ENCODE measurements around the gene ODAD3.
"Not testable (repeated sequence)": the region's sequence is repeated elsewhere in the genome, so short reads cannot be mapped to it uniquely, and the experiment has no call there.

ODAD3 gene

GRCh38 chr19:11437955-11438354, 3.0 kb upstream of the ODAD3 start:
- no peak for DNase-seq (ENCODE audit: low spot score)

- no peak for DNase-seq (ENCODE audit: low spot score)
Observed at GRCh38 chr19:11435833-11436313, 952 bp upstream of the ODAD3 start.

DNA sequence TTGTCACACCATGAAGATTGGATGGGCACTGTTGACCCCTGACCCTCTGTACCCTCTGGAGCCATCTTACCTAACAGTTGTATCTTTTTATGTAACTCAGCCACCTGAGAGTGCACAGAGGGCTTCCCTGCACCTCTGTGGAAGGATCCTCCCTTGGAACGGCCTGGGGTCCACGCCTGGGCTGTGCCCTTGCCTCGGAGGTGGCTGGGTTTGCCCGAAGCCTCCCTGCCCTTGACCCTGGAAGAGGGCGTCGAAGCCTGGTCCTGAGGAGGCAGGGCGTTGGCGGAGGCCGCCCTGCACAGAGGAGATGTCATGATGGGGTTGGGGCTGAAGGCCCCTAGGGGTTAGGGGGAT, 241 bp downstream of the ODAD3 start:
- no peak for DNase-seq (ENCODE audit: low spot score)

DNA sequence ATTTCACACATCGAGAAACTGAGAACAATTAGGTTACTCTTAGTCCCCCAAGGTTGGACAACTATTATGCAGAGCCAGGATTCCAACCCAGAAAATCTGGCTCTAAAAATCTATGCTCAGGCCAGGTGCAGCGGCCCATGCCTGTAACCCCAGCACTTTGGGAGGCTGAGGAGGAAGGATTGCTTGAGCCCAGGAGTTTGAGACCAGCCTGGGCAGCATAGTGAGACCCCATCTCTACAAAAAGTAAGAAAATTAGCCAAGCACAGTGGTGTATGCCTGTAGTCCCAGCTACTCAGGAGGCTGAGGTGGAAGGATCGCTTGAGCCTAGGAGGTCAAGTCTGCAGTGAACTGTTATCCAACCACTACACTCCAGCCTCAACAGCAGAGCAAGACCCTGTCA, 1.4 kb downstream of the ODAD3 start:
- DNase-seq (ENCODE audit: low spot score): not testable (repeated sequence)

GRCh38 chr19:11426656-11427055, 8.3 kb downstream of the ODAD3 start:
- no peak for DNase-seq (ENCODE audit: low spot score)

GRCh38 chr19:11425719-11426457, 9.0 kb downstream of the ODAD3 start:
- no peak for DNase-seq (ENCODE audit: low spot score)

GRCh38 chr19:11423791-11424181, 11.1 kb downstream of the ODAD3 start:
- no peak for DNase-seq (ENCODE audit: low spot score)

DNA sequence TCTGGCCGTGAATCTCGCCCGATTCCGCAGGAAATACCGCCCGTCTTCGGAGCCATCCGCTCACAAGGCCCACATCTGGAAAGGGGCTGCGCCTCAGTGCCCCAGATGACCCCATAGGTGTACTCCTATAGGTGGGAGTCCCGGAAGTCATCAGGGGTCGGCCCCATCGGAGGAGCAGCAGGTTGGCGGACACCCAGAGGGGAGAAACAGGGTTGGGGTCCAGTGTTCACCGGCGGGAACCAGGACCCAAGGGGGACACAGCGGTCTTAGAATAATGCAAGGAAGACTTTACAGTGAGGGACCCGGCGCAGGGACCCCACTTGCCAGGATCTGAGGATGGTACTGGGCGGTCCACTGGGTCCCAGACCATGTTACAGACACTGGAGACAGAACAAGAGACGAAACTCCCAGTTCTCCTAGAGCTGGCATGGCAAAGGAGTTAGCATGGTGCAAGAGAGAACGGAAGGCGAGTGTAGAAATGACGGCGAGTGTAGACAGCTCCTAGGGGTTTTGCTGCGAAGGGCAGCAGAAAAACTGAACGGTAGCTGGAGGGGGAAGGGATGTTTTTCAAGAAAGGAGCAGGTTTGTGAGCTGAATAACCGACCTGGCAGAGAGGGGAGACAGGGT, 11.6 kb downstream of the ODAD3 start:
- DNase-seq (ENCODE audit: low spot score): no peak

DNA sequence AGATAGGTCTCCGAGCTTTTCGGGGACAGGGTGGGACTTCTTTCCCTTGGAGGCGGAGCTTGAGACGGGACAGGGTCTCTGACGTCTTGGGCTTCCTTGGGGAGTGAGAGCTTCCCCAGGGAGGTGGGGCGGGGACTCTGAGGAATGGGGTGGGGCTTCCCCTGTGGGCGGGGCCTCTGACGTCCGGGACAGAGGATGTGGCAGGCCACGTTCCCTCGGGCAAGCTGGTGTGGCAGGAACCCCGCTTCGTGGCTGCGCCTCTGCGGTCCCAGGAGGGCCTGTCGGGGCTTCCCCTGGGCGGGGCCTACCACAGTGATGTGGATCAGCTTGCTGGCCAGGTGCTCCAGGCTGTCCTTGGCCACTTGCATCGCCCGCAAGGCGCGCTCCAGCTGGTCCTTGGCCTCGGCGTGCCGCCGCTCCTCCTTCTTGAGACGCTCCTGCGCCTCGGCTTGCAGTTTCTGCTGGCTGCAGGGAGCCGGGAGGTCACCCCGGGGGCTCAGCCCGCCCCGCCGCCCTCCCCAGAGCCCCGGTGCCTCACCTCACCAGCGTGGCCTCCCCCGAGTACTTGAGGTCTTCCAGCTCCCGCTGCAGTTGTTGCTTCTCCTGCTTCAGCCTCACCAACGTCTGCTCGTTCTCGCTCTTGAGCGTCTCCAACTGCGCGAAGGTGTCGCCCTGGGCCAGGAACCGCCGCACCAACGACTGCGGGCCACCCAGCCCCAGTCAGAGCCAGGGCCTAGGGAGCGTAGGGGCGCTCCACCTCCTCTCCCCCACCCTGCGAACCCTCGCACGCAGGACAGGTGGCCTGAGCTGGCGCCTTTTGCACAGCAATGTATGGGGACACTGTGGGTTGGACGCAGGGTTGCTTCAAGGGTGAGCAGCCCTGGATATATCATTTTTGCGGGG, 12.5 kb downstream of the ODAD3 start:
- no peak for DNase-seq (ENCODE audit: low spot score)

GRCh38 chr19:11421371-11422098, 13.4 kb downstream of the ODAD3 start:
- DNase-seq (ENCODE audit: low spot score): no peak

DNA sequence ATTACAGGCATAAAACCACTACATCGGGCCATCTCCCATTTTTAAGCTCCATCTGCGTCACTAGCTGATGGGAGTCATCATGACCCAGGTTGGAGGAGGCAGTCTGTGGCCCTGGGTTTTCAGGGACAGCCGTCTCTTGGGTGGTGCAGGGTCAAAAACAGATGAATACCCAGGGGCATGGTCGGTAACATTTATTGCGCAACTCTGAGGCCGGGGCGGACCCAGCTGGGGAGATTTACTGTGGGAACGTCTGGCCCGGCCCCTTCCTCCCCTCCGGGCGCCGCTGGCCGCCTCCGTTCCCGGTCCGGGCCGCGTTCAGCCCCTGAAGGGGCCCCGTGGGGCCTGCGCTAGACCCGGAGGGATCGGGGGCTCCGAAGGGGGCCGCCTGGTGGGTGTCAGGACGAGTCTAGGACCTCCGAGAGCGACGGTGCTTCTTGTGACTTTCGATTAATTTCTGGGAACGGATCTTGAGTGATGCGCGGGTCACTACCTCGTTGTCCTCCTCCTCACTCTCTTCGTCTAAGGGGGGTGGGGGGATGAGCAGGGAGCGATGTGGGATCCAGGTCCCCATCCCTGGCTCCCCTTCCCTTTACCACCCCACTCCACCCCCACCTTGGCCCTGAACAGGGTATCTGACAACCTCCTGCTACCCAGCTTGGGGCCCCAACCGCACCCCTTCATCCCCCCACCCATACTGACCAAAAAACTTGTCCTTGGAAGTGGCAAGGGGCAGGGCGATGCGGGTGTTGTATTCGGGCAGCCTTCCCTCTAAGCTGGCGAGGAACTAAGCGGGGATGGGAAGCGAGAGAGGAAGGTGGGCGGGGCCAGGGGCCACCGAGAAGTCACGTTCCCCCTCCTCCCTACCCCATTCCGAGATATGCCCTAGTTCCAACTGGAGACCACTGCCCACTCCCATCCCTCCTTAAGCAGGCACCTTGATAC, 14.2 kb downstream of the ODAD3 start:
- DNase-seq (ENCODE audit: low spot score): no peak

GRCh38 chr19:11418549-11419506, 16.1 kb downstream of the ODAD3 start, which contains the start of gene RGL3:
Gene RGL3, minus strand, starts transcription at chr19:11419314. Its CDS starts 36 bp downstream, at chr19:11419278.
- no peak for DNase-seq (ENCODE audit: low spot score)

DNA sequence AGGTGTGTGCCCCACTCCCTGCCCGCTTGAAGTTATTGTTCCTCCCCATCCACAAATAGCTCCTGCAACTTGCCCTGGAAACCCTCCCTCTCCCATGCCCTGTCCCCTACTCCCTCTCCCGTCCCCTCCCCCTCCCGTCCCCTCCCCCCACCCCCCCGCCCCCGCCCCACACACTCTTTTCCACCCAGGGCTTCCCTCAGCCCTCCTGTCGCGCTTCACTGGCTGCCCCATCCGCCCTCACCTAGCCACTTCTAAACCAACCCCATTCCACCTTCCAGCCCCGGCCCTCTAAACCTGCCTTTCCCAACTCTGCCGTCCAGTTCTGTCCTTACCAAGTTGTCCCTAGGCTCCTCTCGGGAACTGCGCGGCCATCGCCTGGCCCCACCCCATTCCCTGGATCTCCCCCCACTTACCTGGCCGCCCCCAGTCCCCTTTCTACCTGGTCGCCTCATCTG, 16.8 kb downstream of the ODAD3 start:
- no peak for DNase-seq (ENCODE audit: low spot score)

DNA sequence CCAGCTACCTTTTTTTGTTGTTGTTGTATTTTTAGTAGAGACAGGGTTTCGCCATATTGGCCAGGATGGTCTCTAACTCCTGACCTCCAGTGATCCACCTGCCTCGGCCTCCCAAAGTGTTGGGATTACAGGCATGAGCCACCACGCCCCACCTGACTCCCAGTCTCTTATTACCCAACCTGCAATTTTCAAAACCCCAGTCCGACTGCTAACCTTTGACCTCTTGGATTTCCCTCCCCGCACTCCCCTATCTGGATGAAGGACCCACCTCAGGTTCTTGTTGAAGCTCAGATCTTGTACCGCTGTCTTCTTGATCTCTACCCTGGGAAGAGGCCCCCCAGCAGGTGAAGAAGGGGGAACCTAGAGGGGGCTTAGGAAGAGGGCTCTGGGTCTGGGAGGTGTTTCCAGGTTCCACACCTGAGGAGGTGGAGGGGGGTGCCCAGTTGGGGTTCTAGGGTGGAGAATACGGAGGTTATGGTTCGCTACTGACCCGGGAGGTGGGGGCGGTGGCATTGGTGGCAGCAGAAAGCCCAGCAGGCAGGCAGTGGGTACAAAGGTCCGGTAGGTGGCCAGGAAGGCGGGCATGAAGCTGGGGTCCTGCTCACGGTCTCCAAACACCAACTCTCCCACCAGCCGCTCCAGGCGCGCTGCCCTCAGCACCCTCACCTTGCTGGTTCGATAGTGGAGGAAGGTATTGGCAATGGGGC, 18.4 kb downstream of the ODAD3 start:
- no peak for DNase-seq (ENCODE audit: low spot score)

DNA sequence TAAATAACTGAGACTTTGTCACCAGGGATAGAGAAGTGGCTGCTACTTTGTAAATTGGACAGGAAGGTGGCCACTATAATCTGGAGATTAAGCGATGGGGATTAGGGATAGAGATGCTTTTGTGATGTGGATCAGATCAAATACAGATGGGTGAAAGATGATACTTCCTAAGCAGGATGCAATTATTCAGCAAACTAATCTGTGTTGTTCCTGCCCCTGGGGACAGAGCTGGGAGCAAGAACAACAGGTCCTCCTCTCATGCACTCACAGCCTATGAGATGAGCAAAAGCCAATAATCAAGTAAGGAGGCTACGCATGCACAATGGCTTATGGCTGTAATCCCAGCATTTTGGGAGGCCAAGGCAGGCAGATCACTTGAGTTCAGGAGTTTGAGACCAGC, 20.4 kb downstream of the ODAD3 start:
- DNase-seq (ENCODE audit: low spot score): no peak

GRCh38 chr19:11410682-11411081, 24.2 kb downstream of the ODAD3 start:
- no peak for DNase-seq (ENCODE audit: low spot score)

DNA sequence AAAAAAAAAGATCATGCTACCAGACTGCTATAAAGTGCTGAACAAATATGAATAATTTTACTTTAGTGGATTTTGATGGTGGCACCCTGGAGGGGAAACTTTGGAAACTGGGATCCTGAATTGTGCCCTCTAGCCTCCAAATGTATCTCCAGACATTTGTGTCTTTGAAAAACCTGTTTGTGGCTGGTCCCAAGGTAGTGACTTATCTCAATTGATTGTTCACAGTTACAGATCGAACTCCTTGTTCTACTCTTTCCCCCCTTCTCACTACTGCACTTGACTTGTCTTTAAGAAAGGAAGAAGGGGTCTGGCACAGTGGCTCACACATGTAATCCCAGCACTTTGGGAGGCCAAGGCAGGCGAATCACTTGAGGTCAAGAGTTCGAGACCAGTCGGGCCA, 26.3 kb downstream of the ODAD3 start:
- DNase-seq (ENCODE audit: low spot score): no peak

GRCh38 chr19:11406703-11407236, 28.2 kb downstream of the ODAD3 start:
- not testable (repeated sequence) for DNase-seq (ENCODE audit: low spot score)
